T1000 (cell line): ENCODE results near the gene MMP1.

Source experiments
- DNase-seq: peaks from one replicate; lab custom pipeline; 2025; ENCODE audit warnings: mixed read lengths; lab: John Stamatoyannopoulos, UW

Gene MMP1

DNA sequence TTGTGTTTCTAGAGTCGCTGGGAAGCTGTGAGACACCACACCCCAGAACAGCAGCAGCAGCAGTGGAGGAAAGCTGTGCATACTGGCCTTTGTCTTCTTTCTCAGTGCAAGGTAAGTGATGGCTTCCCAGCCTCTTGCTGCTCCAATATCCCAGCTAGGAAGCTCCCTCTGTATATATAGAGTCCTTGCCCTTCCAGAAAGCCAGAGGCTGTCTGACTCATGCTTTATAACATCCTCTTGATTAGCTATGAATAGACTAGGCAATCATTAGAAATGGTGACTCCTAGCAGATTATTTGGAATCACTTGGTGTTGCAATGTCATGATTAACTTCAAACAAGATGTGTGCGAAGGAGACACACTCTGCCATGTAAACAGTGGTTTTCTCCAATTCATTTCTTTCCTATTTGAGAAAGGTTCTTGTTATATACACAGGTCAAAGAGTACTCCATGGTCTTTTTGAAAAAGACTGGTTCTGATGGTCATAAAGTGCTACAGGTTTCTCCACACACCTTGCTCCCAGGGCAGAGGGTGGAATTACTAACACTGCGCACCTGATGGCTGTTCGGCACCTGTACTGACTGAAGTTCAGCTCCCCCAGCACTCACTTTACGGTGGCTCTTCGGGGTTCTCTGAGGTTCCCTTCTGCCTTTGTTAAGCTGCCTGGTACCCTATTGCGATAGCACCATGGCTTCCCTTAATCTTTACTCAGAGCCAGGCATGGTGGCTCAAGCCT is at the start of gene MMP1:
Gene MMP1, minus strand, starts transcription at position 149 of the 735 bp plus-strand sequence. Its CDS starts 68 bp downstream, at position 81.
- no peak for DNase-seq

DNA sequence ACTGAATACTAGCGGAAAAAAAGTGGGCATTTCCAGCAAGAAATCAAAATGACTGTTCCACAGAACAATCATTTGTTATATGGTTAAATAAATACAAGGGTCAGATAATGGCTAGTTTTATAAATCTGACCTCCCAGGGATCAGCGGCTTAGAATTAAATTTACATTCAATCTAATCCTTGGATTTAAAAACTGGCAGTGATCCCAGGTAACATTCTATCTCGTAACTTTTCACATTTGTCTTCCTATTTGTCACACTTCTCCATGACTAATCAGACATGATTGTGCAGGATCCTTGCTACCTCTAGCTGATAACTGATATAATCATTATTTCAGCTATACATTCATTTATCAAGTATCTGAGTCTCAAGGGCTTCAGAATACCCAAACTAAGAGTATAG is 48.3 kb upstream of the MMP1 start:
- no peak for DNase-seq

DNA sequence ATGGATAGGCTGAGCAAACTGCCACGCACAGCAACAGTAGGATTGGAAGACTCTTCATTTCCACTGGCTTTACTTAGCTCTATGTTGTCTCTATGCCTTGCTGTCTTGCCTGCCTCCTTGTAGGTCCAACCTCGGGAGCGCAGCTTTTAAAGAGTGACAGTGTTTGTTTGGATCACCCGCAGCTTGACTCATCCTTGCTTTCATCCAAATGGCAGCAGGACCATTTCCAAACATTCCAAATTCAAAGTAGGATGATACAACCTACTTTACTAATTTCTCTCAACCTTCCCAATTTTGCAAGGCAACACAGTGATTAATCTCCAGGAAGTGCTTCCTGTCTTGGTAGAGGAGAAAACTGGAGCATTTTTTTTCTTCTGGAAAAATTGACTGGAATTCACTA is 45.5 kb upstream of the MMP1 start, which contains the start of gene MMP3:
Gene MMP3, minus strand, starts transcription at position 121 of the 400 bp plus-strand sequence. Its CDS starts 63 bp downstream, at position 58.
- DNase-seq = no peak

DNA sequence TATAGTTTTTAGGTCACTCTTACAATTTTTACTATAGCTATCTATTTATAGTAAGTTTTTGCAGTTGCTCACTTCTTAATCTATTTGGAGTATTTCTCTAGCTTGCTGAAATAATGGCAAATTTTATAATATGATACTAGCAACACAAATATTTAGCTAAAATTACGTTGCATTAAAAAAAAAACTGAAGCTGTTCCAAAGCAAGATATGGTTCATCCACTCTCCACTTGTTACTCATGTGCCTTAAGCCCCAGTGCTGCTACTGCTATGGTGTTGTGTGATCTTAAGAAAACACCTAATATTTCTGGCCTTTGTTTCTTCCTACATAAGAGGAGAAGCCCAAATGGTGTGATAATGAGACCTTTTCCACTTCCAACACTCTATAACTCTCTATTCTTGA is 45.0 kb upstream of the MMP1 start:
- no peak for DNase-seq

DNA sequence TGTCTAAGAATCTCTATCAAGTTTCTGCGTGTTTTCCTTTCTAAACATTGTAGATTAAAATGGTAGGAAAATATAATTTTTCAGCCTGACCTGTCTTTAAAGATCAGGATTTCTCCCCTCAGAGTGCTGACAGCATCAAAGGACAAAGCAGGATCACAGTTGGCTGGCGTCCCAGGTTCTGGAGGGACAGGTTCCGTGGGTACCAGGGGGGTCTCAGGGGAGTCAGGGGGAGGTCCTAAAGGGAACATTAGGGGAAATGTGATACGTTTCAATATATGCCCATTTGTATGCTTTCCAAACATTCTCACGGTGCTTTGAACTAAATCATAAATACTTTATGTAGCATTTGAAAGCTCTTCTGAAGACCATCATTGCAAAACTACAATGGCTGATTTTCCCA is 42.1 kb upstream of the MMP1 start:
- no peak for DNase-seq

DNA sequence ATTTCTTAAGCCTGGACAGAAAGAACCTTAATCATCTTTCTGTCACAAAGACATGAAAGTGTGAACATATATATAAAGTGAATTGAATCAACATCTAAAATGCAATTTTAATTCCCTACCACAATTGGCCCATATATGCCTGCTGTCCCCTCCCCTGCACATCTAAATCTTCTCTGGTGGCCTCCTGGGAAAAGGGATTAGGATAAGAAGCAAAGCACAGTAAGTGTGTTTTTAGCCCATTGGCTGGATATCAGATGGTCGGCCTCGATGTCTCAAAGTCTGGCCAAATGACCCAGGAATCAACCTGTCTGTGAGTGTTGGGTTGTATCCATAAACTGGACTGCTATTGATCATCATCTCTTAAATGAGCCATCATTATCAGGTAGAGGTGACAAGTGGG is 39.7 kb upstream of the MMP1 start:
- no peak for DNase-seq

DNA sequence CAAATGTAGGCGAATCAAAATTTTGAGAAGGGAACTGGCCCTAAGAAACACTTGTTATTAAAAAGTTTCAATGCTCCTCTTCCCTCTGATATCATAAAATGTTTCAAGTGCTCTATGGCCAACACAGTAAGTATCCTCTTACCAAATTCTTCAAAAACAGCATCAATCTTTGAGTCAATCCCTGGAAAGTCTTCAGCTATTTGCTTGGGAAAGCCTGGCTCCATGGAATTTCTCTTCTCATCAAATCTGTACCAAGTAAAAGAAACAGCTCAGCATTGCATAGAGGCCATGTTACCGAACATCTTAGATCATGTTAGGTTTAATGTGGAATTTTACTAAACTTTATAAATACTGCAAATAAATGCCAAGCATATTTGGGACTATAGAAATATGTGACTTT is 39.2 kb upstream of the MMP1 start:
- DNase-seq = no peak

DNA sequence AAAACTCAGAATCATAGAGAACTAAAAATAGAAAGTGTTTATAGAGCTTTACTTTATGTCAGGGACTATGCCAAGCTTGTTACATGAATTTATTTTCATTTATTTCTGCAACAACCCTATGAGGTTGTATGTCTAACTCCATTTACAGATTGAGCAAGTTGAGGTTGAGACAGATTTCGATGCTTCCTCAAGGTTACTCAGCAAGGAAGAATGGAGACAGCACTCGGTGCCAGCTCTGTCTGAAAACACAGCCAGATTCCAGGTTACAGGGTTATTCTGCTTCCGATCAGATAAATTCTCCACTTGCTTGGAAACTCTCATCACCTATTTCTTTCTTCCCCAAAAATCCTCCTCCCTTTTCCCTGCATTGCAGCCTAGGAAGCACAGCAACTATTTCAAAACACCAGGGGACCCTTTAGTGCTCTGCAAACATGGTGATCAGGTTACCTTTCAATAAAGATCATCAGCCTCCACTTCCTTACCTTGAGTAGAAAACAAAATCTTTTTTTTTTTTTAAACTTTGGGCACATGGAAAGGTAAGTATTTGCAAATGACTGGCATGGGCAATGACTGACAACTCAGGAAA is 38.4 kb upstream of the MMP1 start:
- no peak for DNase-seq

DNA sequence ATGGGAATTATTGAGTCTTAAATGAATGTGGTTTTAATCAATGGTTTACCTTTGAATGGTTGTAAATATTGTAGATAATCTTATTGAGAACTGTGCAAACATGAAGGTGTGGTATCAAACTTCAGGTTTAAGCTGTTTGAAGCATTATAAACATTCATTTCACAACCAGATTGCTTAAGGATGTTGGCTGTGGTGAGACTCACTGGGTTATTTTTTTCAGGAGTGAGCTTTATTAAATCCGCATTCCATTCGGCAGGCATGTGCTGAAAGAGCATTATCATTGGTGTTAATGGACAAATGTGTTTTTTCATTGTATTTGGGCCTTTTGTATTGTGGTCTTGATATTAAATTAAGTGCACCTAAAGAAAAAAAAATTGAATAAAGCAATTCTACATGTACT is 35.8 kb upstream of the MMP1 start:
- no peak for DNase-seq

DNA sequence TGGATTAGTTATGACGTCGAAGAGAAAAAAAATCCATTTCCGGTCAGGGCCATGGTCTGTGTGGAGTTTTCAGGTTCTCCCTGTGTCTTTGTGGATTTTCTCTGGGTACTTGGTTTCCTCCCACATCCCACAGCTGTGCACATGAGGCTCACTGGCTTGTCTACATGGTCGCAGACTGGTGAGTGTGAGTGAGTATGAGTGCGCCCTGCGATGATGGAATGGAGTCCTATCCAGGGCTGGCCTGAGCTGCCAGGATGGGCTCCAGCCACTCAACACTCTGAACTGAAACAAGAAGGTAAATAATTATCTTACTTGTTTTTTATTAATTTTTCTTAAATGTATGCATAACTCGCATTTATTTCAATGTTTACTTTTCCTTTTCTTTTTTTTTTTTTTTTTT is 34.7 kb upstream of the MMP1 start:
- DNase-seq = no peak

DNA sequence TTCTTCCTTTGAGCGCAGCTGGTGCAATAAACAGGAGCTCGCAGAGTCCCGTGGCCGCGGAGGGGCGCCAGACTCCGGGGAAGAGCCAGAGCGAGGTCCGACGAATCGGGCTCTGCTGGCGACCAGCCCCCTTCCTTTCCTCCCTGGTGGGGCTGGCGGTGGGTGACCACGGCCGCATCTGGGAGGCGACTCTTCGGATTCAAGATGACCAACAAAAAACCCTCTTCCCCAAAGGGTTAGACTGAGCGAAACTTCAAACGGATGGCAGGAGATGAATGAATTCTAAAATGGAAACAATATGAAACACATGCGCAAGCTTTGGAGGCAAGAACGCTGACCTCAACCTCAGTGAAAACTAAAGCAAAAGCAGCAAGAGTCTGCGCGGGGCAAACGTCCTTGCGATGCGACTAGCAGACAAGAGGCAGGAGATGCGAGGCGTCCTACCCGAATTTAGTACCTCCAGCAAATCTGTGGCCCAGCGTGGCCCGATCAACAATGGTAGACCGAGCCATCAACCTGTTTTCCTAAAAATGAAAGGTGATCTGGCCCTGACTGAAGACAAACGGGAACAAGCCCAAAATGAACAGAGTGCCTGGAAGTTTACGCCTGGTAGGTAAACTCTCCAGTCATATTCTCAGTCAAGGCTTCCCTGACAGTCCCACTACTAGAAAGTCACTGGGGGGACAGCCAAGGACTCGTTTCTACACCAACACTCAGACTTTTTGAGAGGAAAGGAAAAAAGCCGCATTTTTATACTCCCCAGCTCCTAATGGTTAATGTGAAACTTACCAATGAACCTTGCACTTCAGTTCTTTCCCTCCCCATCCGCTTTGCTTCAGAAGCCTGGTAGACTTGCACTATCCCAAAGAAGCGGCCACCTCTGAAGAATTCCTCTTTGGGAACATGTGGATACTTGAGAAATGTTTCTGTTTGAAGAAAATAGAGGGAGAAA is 33.8 kb upstream of the MMP1 start:
- no peak for DNase-seq

DNA sequence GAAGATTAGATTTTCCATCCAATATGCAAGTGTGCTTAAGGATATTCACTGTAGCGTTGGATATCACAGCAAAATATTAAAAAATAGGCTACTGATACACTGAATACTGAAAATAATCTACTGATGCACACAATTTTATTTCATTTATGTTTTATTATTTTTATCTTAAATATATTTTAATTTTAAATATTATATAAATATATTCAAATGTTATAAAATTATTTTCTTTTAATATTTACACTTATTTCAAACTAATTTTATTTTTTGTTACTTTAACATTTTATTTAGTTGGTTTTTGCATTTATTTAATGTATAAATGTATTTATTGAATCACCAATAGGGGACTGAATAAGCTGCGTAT is 33.1 kb upstream of the MMP1 start:
- no peak for DNase-seq

DNA sequence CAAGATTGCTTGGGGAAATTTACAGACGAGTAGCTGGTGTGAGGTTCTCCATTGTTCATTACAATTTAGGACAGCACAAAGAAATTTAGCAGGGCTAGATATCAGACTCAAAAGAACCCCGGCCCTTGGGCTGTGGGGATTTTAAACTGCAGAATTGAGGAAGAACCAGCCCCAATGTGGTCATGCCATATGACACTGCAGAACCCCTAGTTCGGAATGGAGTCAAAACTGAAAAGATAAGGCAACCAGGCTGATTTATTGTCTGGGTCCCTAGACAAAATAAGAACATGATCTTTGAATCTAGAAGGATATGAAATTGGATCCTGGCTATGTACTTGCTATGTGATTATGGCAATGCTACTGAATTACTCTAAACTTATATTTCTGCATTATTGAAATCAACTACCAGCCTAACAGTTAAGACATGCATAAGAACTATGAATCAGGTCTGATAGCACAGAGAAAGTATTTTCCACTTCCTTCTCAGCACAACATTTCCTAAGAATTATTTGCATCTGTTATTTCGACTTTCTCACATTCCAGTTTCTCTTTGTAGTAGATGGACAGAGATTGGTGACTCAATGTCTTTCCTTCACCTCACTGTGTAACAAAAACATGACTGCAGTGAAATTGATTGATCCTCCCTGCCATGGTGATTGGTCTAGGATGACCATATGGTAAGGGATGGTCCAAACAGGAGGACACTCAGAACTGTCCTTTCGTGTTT is 32.2 kb upstream of the MMP1 start:
- DNase-seq = no peak

DNA sequence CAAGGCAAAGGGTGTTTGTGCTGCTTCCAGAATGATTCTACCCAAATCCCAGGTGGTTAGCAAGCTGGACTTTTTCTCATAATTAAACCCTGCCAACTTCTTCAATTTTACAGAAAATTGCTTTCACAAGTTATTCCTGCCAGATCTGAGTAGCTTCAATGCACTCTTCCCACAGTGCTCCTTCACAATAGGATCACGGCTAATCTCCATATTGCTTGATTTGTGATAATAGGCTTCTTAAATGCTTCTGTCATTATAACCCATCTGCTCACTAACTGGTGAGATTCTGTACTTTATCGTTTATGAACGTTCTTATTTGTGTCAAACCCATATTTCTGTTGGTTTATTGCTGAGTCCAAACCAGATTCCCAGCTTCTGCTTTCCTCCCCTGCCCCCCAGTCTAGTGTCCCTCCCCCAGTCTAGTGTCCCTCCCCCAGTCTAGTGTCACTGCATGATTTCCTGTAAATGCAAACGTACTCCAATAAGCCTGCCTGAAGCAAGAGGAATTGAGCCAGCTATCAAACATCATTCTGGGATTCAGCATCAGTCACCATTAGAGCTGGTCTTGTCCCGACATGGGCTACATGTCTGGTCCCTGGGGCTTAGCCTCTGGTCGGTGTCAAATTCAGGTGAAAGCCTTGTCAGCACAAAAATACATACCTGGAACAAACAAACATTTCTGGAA is 31.5 kb upstream of the MMP1 start:
- DNase-seq = no peak

DNA sequence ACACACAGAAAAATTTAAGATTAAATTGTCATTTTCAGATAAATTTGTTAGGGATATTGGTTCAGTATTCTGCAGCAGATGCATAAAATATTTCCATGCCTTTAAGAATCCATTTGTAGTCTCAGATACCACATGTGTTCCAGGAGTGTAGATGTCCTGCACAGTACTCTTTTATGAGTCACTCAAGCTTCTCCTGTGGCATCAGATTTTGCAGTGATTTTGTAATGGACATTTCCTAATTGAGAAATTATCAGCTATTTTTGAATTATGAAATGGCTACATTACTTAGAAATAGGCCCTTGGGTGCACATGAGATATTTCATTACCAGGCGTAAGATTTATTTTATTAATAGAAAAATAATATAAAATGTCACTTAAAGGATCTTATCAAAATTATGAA is 26.6 kb upstream of the MMP1 start:
- DNase-seq = no peak

DNA sequence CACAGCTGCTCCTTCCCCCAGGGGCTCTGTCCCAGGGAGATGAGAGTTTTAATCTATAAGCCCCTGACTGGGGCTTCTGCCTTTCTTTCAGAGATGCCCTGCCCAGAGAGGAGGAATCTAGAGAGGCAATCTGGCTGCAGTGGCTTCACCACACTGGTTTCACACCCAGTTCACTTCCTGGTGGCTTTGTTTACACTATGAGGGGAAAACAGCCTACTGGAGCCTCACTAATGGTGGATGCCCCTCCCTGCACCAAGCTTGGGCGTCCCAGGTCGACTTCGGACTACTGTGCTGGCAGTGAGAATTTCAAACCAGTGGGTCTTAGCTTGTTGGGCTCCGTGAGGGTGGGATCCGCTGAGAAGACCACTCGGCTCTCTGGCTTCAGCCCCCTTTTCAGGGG is 21.5 kb upstream of the MMP1 start:
- DNase-seq = no peak

DNA sequence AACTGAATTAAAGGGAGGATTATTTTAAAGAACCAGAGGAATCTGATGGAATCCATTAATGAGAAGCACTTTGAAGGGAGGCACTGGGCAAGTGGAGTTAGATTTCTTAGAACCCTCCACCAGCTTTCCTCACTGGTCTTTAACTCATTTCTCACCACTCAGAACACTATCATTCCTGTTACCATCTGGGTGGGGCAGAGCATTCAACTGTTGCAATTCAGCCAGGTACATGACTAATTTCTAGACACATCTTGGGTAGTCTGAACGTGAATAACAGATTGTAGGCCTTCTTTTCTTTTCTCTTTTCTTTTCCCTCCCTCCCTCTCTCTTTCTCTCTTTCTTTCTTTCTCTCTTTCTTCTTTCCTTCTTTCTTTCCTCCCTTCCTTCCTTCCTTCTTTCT is 15.5 kb upstream of the MMP1 start:
- no peak for DNase-seq

DNA sequence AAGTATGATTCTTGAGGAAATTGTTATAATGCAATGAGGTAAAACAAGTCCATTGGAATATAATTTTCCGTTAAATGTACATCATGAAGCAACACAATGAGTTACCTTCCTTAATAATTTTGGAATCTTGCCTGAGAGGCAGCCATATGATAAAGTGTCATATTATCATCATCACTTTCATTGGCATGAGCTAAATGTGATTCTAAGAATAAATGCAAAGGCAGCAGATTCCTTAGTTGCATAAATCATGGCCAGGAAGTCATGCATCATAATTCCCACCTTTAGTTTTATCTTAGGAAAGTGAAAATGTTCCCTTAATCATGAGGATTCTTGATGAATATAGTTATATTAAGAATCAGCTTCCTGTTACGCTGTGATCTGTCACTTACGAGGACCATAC is 14.2 kb upstream of the MMP1 start:
- no peak for DNase-seq

DNA sequence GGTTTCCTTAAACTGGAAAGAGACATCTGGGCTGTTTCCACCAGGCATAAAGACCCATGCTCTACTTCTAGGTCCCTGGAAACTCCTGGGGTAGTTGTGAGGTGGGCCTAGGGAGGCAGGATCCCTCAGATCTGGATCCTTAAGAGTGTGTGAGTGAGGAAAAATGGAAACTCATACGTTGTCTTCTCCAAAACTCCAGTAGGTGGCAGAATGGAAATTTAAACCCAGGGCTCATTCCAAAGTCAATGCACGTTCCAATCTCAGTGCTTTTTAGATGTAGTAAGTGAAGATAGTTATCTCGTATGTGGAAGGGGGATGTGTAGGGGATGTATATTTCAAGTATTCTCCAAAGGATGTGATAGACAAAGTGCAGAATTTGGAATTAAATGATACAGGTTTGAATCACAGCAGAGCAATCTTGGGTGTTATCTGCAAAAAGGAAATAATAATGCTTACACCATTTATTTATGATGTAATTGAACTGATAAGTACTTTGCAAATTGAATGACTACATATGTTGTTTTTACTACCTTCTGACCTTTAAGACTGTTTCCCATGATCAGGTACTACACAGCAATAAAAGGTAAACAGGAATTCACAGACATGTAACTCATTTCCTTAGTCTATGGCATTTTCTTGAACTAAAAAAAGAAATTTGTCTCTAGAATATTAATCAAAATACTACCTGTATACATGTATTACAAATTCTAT is 13.1 kb upstream of the MMP1 start:
- DNase-seq = no peak

DNA sequence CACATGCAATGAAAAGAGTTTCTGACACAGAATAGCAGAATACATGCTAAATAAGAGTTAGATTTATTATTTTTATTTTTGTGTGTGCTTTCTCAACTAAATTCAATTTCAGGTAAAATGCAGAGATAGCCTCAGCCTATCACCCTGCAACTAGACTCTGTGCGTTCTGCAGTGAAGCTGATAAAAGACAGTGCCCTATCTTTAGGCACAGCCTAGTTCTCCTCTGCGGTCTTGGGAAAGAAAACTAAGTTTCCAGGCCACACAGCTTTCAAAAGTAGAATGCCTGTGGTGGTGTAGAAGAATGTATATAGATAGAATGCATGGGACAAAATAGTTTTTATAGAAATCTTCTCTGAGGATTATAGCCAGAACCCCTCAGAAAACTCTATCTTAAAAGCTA is 12.0 kb upstream of the MMP1 start:
- no peak for DNase-seq

DNA sequence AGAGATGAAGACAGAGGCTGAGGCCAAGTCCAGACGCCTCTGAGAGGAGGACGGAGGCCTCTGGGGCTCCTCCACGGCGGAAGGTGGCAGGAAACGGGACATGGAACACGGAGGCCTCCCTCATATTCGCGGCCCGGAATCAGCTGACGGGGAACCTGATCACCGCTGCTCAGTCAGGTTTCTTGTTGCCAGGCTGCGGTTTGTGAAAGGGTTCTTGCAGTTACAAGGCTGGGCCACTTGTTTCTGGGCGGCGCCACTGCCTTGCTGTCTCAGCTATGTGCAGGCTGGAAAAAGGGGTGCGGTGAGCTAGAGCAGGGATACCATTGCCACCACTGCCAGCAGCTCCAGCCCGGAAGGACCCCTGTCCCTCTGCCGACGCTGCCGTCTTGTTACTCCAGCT is 10.0 kb upstream of the MMP1 start:
- no peak for DNase-seq
